Stomach (tissue), 19 donors: ENCODE measurements around the gene MRPS35. TPM values are rescaled to one million over a fixed set of nuclear protein-coding genes. Genes with fewer than 3 reads are reported as not detected.

ENCODE experiments used
- DNase-seq, 2 donors: peaks; one replicate each; pipeline versions ENCODE4 v3.0.0 to v3.0.0-alpha.2; 2013 to 2019
- H3K27ac ChIP-seq, 5 donors: fragments of 200-600 bp in 4 of 5; sonication (generic) in 4 of 5; one replicate each; pipeline ENCODE4 v1.5.1; 2013 to 2019; ENCODE audit warnings: mild to moderate bottlenecking in 1 of 5, moderate library complexity in 1 of 5
- H3K27me3 ChIP-seq, 3 donors: fragments of 200-600 bp; sonication (generic); one replicate each; pipeline ENCODE4 v1.5.1; 2017 to 2019; ENCODE audit warnings: mixed run types in 1 of 3
- H3K36me3 ChIP-seq, 4 donors: fragments of 200-600 bp; sonication (generic); 1 replicate in 3 of 4; 2 replicates in 1 of 4; pipeline ENCODE4 v1.5.1; 2016 to 2019
- H3K4me1 ChIP-seq, 4 donors: fragments of 200-600 bp; sonication (generic); one replicate each; pipeline ENCODE4 v1.5.1; 2016 to 2019
- H3K4me3 ChIP-seq, 4 donors: fragments of 200-600 bp; sonication (generic) in 3 of 4; one replicate each; pipeline ENCODE4 v1.5.1; 2016 to 2019; ENCODE audit warnings: mild to moderate bottlenecking in 1 of 4
- H3K9me3 ChIP-seq, 4 donors: fragments of 200-600 bp; sonication (generic); one replicate each; pipeline ENCODE4 v1.5.1; 2016 to 2019
- EP300 ChIP-seq: sonication (generic); formaldehyde crosslinking; IDR thresholded peaks from one replicate; pipeline ENCODE4 v1.6.1; 2017; ENCODE audit warnings: antibody characterized with exemption
- POLR2A ChIP-seq, 4 donors: fragments of 450-650 bp; IDR thresholded peaks; one replicate each; pipeline ENCODE4 v1.6.1; 2016; ENCODE audit warnings: antibody characterized with exemption in 4 of 4, control low read depth in 2 of 4, mild to moderate bottlenecking in 1 of 4, moderate library complexity in 1 of 4
- POLR2AphosphoS5 ChIP-seq, 3 donors: sonication (generic); formaldehyde crosslinking; IDR thresholded peaks; one replicate each; pipeline ENCODE4 v1.6.1; 2016; ENCODE audit warnings: antibody characterized with exemption in 3 of 3
- WGBS, 5 donors: extraction: QIAGEN DNeasy Blood & Tissue Kit in 3 of 5; methylation state at CpG; one replicate each; pipeline versions ENCODE4 v1.1.5 to v1.1.7; 2013 to 2018; 5-methylcytosine and 5-hydroxymethylcytosine counted together
- intact Hi-C: fragments of 100-400 bp; cut with DNase I; formaldehyde crosslinking; loops from one replicate; pipeline ENCODE4 v1.15.1; 2023; ENCODE audit warnings: low total_unique reads
- long read RNA-seq, 10 donors: transcript quantifications; one replicate each; lab custom pipeline, GENCODE V29; 2026
- polyA plus RNA-seq, 3 donors: library from polyadenylated mRNA; stranded (reverse); fragments of 200-250 nt; gene quantifications; one replicate each; pipeline ENCODE4 v1.2.3, GENCODE V29; 2013
- total RNA-seq, 5 donors: library from RNA; depleted of rRNA; stranded (reverse); fragments of >200 nt; gene quantifications; one replicate each; pipeline versions ENCODE4 v1.1.0 to v1.2.3, GENCODE V29; 2014 to 2016
- TF ChIP-seq, protein P1 (sequence below), 7 experiments: fragments of 450-650 bp in 4 of 7; fragments of 200-600 bp in 3 of 7; sonication (generic) in 3 of 7; IDR thresholded peaks; one replicate each; pipeline ENCODE4 v1.5.1; 2016 to 2019; ENCODE audit warnings: antibody characterized with exemption in 7 of 7, control low read depth in 2 of 7, mild to moderate bottlenecking in 1 of 7
- donor health status: healthy with polysubstance abuse.
- donor health status: Bipolar disorder and iron deficiency.
- donor health status: healthy.

Gene MRPS35
- total RNA-seq, result 10 to 100 TPM in 3 of 5 donors, 1 to 10 TPM in 2; 9.8 to 71.6 (median 15.6) TPM
- polyA plus RNA-seq, result 10 to 100 TPM; 28.9 to 61.4 (median 42.8) TPM
- long read RNA-seq, donor 1, transcript MRPS35-201 (8 exons, 1,888 nt), result major isoform, 5 of 30 reads
- long read RNA-seq, donor 1, partial matches to known transcripts, result 24 of 30 reads
- long read RNA-seq, donor 1, other reads (novel, unspliced or antisense), result 0 of 30 reads
- long read RNA-seq, donor 2, transcript MRPS35-201 (8 exons, 1,888 nt), result major isoform, 12 of 13 reads
- long read RNA-seq, donor 2, partial matches to known transcripts, result 0 of 13 reads
- long read RNA-seq, donor 2, other reads (novel, unspliced or antisense), result 0 of 13 reads
- long read RNA-seq, donor 3, transcript MRPS35-201 (8 exons, 1,888 nt), result major isoform, 22 of 39 reads
- long read RNA-seq, donor 3, partial matches to known transcripts, result 17 of 39 reads
- long read RNA-seq, donor 3, other reads (novel, unspliced or antisense), result 0 of 39 reads
- long read RNA-seq, donor 4, partial matches to known transcripts, result 0 of 3 reads
- long read RNA-seq, donor 4, other reads (novel, unspliced or antisense), result 0 of 3 reads
- long read RNA-seq, donor 5, transcript MRPS35-201 (8 exons, 1,888 nt), result major isoform, 26 of 26 reads
- long read RNA-seq, donor 5, partial matches to known transcripts, result 0 of 26 reads
- long read RNA-seq, donor 5, other reads (novel, unspliced or antisense), result 0 of 26 reads
- long read RNA-seq, donor 6, transcript MRPS35-201 (8 exons, 1,888 nt), result major isoform, 57 of 95 reads
- long read RNA-seq, donor 6, partial matches to known transcripts, result 38 of 95 reads
- long read RNA-seq, donor 6, other reads (novel, unspliced or antisense), result 0 of 95 reads
- long read RNA-seq, donor 7, transcript MRPS35-201 (8 exons, 1,888 nt), result major isoform, 28 of 30 reads
- long read RNA-seq, donor 7, partial matches to known transcripts, result 0 of 30 reads
- long read RNA-seq, donor 7, other reads (novel, unspliced or antisense), result 0 of 30 reads
- long read RNA-seq, donor 8, transcript MRPS35-201 (8 exons, 1,888 nt), result major isoform, 30 of 32 reads
- long read RNA-seq, donor 8, partial matches to known transcripts, result 0 of 32 reads
- long read RNA-seq, donor 8, other reads (novel, unspliced or antisense), result 0 of 32 reads
- long read RNA-seq, donor 9, transcript MRPS35-201 (8 exons, 1,888 nt), result major isoform, 9 of 9 reads
- long read RNA-seq, donor 9, partial matches to known transcripts, result 0 of 9 reads
- long read RNA-seq, donor 9, other reads (novel, unspliced or antisense), result 0 of 9 reads
- long read RNA-seq, donor 10, transcript MRPS35-201 (8 exons, 1,888 nt), result major isoform, 12 of 20 reads
- long read RNA-seq, donor 10, partial matches to known transcripts, result 8 of 20 reads
- long read RNA-seq, donor 10, other reads (novel, unspliced or antisense), result 0 of 20 reads

DNA sequence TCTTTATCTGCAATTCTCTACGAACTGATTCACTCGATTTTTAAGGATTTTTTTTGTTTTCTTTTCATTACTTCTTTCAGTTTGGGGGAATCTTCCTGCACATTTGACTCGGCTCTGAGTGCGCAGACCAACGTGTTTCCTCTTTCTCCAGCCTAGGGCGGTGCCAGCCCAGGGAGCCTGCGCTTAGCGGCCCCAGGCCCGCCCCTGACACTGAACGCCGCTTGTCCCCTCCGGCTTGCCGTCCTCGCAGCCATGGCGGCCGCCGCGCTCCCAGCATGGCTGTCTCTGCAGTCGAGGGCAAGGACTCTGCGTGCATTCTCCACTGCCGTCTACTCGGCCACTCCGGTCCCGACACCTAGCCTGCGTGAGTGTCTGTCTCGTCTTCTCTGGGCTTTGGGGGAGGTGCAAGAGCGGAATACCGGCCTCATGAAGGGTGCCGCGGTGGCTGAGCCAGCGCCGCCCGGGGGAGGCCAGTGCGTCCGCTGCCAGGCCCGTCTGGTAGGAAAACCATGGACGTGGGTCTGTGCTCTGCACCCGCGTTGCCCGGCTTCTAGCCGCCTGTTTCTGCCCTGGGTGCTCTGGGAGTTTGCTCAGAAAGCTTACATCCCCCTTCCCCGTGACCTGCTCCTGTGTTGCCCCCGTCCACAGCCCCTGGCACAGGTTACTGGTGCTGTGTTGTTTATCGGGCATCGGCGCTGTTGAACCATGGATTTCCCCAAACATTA, at the start of gene MRPS35:
Gene MRPS35 (plus strand): TSS at position 241 of the 725 bp plus-strand sequence. CDS start 12 bp downstream, at position 253.
- no peaks in the 10 kb centered on the region for H3K27me3 ChIP-seq
- intact Hi-C loops, result no loop called here
- DNase-seq, result peak; percentile 92 to 98
- H3K4me1 ChIP-seq, result peaks cover 12 to 29% (median 26%) of the 10 kb centered on the region in 4 donors
- H3K27ac ChIP-seq, result peak within 1 kb of the TSS; percentile 80 to 90 (median 87)
- 0 to 1% (median 1%) methylated on average over 45 to 46 of the region's 46 CpGs for WGBS, 5 donors
- H3K4me3 ChIP-seq, result peak within 1 kb of the TSS; percentile 73 to 97 (median 90)
- TF ChIP-seq EP300 (peak; percentile 18), POLR2AphosphoS5 (IDR thresholded peaks at IDR 0.05) (peak; percentile 93 to 98 (median 95)), POLR2A (IDR thresholded peaks at IDR 0.05) (peak in 1 of 4 donors; percentile 21)
- TF ChIP-seq, protein P1, sequence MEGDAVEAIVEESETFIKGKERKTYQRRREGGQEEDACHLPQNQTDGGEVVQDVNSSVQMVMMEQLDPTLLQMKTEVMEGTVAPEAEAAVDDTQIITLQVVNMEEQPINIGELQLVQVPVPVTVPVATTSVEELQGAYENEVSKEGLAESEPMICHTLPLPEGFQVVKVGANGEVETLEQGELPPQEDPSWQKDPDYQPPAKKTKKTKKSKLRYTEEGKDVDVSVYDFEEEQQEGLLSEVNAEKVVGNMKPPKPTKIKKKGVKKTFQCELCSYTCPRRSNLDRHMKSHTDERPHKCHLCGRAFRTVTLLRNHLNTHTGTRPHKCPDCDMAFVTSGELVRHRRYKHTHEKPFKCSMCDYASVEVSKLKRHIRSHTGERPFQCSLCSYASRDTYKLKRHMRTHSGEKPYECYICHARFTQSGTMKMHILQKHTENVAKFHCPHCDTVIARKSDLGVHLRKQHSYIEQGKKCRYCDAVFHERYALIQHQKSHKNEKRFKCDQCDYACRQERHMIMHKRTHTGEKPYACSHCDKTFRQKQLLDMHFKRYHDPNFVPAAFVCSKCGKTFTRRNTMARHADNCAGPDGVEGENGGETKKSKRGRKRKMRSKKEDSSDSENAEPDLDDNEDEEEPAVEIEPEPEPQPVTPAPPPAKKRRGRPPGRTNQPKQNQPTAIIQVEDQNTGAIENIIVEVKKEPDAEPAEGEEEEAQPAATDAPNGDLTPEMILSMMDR (IDR thresholded peaks at IDR 0.05), result no peak
- H3K36me3 ChIP-seq, result peaks cover 10 to 19% (median 13%) of the 10 kb centered on the region in 4 donors
- no peaks in the 10 kb centered on the region for H3K9me3 ChIP-seq

DNA sequence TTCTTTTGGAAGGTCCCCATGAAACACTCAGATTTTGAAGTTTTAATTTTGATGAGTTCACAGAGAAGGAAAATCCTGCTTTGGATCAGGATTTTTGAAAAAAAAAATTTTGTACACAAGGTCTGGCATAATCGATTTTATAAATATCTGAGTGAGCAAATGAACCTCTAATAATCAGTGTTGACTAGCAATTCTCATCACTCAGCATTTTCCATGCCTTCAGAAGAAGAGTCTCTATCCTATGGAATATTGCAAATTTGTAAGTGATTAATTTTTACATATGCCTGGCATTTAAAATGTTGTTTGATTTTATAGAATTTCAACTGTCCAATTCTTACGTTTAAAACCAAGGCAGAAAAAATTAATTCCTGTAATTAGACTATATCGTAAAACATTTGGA, 44.9 kb upstream of the MRPS35 start:
- H3K4me1 ChIP-seq, result no peaks in the 10 kb centered on the region
- H3K9me3 ChIP-seq, result no peaks in the 10 kb centered on the region
- no peak overlapping the region for H3K27ac ChIP-seq
- intact Hi-C loops, result no loop called here
- 73 to 92% (median 77%) methylated on average over 3 of the region's 3 CpGs for WGBS, 5 donors
- DNase-seq, result no peak
- H3K27me3 ChIP-seq, result no peaks in the 10 kb centered on the region
- no peak for TF ChIP-seq EP300
- TF ChIP-seq, protein P1 (IDR thresholded peaks at IDR 0.05), result no peak
- no peak for TF ChIP-seq POLR2A (IDR thresholded peaks at IDR 0.05)
- no peak for TF ChIP-seq POLR2AphosphoS5 (IDR thresholded peaks at IDR 0.05)
- no peak overlapping the region for H3K4me3 ChIP-seq
- H3K36me3 ChIP-seq, result peaks cover 13 to 79% (median 62%) of the 10 kb centered on the region in 4 donors

DNA sequence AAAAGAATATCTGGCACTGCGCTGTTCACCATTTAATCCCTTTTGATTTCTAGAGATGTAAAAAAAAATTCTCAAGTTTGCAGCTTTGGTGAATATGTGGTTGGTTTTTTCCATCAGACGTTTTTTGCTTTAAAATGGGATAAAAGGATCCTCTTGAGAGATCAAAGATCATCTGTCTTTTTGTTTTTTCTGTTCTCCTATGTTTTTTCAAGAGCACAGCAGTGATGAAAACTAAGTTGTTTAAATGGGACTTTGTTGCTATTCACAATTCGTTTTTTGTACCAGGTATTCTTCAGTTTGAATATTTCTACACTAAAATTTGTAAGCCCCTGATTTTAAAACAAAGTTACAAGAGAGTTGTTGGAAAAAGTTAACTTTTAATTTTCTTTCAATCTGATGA, 44.1 kb upstream of the MRPS35 start:
- H3K36me3 ChIP-seq, result peaks cover 13 to 77% (median 59%) of the 10 kb centered on the region in 4 donors
- H3K27ac ChIP-seq, result no peak overlapping the region
- no peak for TF ChIP-seq POLR2A (IDR thresholded peaks at IDR 0.05)
- no peak for TF ChIP-seq POLR2AphosphoS5 (IDR thresholded peaks at IDR 0.05)
- TF ChIP-seq, protein P1 (IDR thresholded peaks at IDR 0.05), result no peak
- TF ChIP-seq EP300, result no peak
- DNase-seq, result no peak
- 54 to 62% (median 58%) methylated on average over 3 of the region's 3 CpGs for WGBS, 5 donors
- H3K4me3 ChIP-seq, result no peak overlapping the region
- no peaks in the 10 kb centered on the region for H3K27me3 ChIP-seq
- intact Hi-C loops, result no loop called here
- no peaks in the 10 kb centered on the region for H3K9me3 ChIP-seq
- no peaks in the 10 kb centered on the region for H3K4me1 ChIP-seq
